Activated B cell treated with CpG ODN at 0.5 μM for 24 hours (primary cell): ENCODE results near the gene EZH1. TPM values are rescaled to one million over a fixed set of nuclear protein-coding genes. Genes with fewer than 3 reads are reported as not detected.

ENCODE experiments used
- ATAC-seq: fragments of 200-7000 bp; cut with Tn5 transposase; one replicate; pipeline ENCODE4 v1.10.0; 2021; ENCODE audit warnings: low read depth, mild to moderate bottlenecking, moderate library complexity
- CTCF ChIA-PET: fragments of 350-600 bp; sonication (Branson Sonifier 250); formaldehyde crosslinking; loops from one replicate; lab custom pipeline; 2021; ENCODE audit warnings: antibody characterized with exemption; lab: Charles Lee
- POLR2A ChIA-PET: fragments of 350-600 bp; sonication (Branson Sonifier 250); formaldehyde crosslinking; loops from one replicate; lab custom pipeline; 2021; ENCODE audit warnings: antibody characterized with exemption; lab: Charles Lee
- DNase-seq: peaks from one replicate; pipeline ENCODE4 v3.0.0; 2022
- H3K27ac Mint-ChIP-seq: one replicate; pipeline ENCODE4 v1.8.0; 2020; ENCODE audit warnings: mixed read lengths
- H3K27me3 Mint-ChIP-seq: one replicate; pipeline ENCODE4 v1.8.0; 2021; ENCODE audit warnings: mixed read lengths
- H3K36me3 Mint-ChIP-seq: one replicate; pipeline ENCODE4 v1.8.0; 2021; ENCODE audit warnings: low read depth, mixed read lengths
- H3K4me1 Mint-ChIP-seq: one replicate; pipeline ENCODE4 v1.8.0; 2021; ENCODE audit warnings: mixed read lengths
- H3K4me3 Mint-ChIP-seq: one replicate; pipeline ENCODE4 v1.8.0; 2020; ENCODE audit warnings: mild to moderate bottlenecking, mixed read lengths
- H3K9me3 Mint-ChIP-seq: one replicate; pipeline ENCODE4 v1.8.0; 2020; ENCODE audit warnings: mixed read lengths
- intact Hi-C: fragments of 100-400 bp; cut with micrococcal nuclease; formaldehyde crosslinking; loops from one replicate; pipeline ENCODE4 v1.15.1; 2024
- total RNA-seq: library from RNA; stranded (reverse); gene quantifications from 2 replicates; pipeline ENCODE4 v1.2.3, GENCODE V29; 2022
- TF ChIP-seq, protein P1 (sequence below): fragments of 200-600 bp; IDR thresholded peaks from one replicate; pipeline ENCODE4 v1.8.0; 2022; ENCODE audit warnings: antibody characterized with exemption, mild to moderate bottlenecking

EZH1 gene
- total RNA-seq, 1 donor from 2014 or later = 81.6 TPM

DNA sequence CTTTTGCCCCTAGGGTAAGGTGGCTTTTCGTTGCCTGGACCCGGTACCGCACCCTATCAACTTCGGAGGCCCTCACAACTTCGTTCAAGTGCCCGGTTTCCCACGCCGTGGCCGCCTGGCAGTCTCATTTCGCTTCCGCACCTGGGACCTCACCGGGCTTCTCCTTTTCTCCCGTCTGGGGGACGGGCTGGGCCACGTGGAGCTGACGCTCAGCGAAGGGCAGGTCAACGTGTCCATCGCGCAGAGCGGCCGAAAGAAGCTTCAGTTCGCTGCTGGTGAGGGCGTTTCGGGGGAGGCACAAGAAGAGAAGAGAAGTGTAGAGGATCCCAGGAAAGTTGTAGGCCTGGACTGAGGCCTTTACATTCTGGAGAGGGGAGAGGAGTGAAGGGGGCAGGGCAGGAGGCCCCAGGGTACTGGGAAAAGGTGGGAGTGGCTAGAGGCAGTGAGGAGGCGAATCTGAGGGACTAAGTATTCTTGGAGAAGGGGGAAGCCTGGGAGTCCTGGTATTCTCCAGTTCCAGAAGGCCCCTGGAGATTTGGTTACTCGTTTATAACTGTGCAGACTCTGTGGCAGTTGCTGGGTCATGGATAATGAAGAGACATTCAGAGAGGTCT lies 57.0 kb downstream of the EZH1 start:
- ChIA-PET POLR2A (no interaction called here), CTCF (no interaction called here)
- H3K4me3 Mint-ChIP-seq = no peak overlapping the region
- no peaks in the 10 kb centered on the region for H3K9me3 Mint-ChIP-seq
- H3K27me3 Mint-ChIP-seq = no peaks in the 10 kb centered on the region
- H3K4me1 Mint-ChIP-seq = peaks cover 11% of the 10 kb centered on the region
- ATAC-seq = no peak
- TF ChIP-seq, protein P1, sequence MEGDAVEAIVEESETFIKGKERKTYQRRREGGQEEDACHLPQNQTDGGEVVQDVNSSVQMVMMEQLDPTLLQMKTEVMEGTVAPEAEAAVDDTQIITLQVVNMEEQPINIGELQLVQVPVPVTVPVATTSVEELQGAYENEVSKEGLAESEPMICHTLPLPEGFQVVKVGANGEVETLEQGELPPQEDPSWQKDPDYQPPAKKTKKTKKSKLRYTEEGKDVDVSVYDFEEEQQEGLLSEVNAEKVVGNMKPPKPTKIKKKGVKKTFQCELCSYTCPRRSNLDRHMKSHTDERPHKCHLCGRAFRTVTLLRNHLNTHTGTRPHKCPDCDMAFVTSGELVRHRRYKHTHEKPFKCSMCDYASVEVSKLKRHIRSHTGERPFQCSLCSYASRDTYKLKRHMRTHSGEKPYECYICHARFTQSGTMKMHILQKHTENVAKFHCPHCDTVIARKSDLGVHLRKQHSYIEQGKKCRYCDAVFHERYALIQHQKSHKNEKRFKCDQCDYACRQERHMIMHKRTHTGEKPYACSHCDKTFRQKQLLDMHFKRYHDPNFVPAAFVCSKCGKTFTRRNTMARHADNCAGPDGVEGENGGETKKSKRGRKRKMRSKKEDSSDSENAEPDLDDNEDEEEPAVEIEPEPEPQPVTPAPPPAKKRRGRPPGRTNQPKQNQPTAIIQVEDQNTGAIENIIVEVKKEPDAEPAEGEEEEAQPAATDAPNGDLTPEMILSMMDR = no peak
- intact Hi-C loops = no loop called here
- no peak for DNase-seq
- no peak overlapping the region for H3K27ac Mint-ChIP-seq
- peaks cover 6% of the 10 kb centered on the region for H3K36me3 Mint-ChIP-seq

DNA sequence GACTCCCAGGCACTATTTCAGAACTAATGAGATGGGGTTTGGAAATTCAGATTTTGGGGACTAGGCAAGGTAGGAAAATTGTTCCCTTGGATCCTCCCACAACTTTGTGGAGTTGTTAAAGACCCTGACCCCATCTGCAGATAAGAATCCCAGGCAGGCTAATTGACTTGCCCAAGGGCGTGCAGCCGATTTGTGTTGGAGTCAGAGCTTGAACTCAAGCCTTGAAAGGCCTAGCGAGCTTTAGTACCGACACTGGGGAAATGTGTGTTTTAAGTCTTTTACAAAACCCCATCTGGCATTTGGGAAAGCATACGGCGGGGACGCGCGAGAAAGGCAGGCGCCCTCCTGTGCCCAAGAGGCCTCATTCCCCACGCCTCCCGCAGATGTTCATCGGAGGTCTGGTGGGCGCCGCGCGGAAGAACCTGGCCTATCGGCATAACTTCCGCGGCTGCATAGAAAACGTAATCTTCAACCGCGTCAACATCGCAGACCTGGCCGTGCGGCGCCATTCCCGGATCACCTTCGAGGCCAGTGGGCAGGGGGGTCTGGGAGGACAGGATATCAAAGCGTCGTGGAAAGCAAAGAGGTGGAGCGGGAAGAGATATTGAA lies 58.2 kb downstream of the EZH1 start:
- POLR2A ChIA-PET = no interaction called here
- intact Hi-C loops = no loop called here
- Mint-ChIP-seq H3K36me3 (peaks cover 5% of the 10 kb centered on the region), H3K4me1 (peaks cover 22% of the 10 kb centered on the region), H3K27ac (no peak overlapping the region), H3K27me3 (peaks cover 5% of the 10 kb centered on the region), H3K4me3 (no peak overlapping the region), H3K9me3 (no peaks in the 10 kb centered on the region)
- no peak for ATAC-seq
- TF ChIP-seq, protein P1 = no peak
- CTCF ChIA-PET = no interaction called here
- no peak for DNase-seq

DNA sequence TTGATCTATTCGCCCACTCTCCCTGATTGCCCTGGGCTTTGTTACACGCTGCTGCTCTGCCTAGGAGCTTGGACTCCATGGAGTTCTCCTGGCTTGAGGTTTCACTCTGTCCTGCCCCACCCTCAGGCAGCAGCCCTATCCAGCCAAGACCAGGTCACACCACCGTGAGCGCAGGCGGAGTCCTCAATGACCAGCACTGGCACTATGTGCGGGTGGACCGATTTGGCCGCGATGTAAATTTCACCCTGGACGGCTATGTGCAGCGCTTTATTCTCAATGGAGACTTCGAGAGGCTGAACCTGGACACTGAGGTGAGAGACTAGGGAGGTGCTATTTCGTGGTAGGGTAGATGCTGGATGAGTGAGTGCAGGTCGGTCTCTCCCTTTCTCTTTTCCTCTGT lies 59.0 kb downstream of the EZH1 start:
- peaks cover 4% of the 10 kb centered on the region for H3K36me3 Mint-ChIP-seq
- H3K9me3 Mint-ChIP-seq = no peaks in the 10 kb centered on the region
- H3K27me3 Mint-ChIP-seq = peaks cover 5% of the 10 kb centered on the region
- peaks cover 29% of the 10 kb centered on the region for H3K4me1 Mint-ChIP-seq
- POLR2A ChIA-PET = no interaction called here
- TF ChIP-seq, protein P1 = no peak
- ATAC-seq (no peak), DNase-seq (no peak)
- no peak overlapping the region for H3K27ac Mint-ChIP-seq
- no peak overlapping the region for H3K4me3 Mint-ChIP-seq
- intact Hi-C loops = no loop called here
- CTCF ChIA-PET = no interaction called here

DNA sequence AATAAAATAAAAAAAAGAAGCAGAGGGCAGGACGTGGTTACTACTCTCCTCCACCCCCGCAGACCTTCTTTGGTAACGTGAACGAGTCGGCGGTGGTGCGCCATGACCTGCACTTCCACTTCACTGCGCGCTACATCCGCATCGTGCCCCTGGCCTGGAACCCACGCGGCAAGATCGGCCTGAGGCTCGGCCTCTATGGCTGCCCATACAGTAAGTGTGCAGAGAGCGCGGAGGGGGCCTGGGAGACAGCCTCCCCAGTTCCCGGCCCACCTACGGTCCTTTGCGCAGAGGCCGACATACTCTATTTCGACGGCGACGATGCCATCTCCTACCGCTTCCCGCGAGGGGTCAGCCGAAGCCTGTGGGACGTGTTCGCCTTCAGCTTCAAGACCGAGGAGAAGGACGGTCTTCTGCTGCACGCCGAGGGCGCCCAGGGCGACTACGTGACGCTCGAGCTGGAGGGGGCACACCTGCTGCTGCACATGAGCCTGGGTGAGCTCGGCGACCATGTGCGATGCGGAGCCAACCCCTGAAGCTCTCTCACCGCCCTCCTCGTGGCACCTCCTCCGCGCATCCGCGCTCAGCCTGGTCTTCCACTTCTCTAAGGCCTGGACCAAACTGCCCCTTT lies 59.8 kb downstream of the EZH1 start:
- no peak overlapping the region for H3K27ac Mint-ChIP-seq
- ChIA-PET CTCF (no interaction called here), POLR2A (interaction anchor here (1.5 kb wide), 1 partner anchor 11 kb away, joined by 5 read pairs; no protein-coding TSS in a partner anchor)
- DNase-seq (no peak), ATAC-seq (no peak)
- peaks cover 5% of the 10 kb centered on the region for H3K27me3 Mint-ChIP-seq
- H3K4me3 Mint-ChIP-seq = no peak overlapping the region
- intact Hi-C loops = loop anchor here (5.0 kb wide), 1 partner anchor 37 kb away; no protein-coding TSS in a partner anchor
- H3K4me1 Mint-ChIP-seq = peaks cover 34% of the 10 kb centered on the region
- TF ChIP-seq, protein P1 = no peak
- H3K9me3 Mint-ChIP-seq = no peaks in the 10 kb centered on the region
- H3K36me3 Mint-ChIP-seq = peaks cover 4% of the 10 kb centered on the region
